NB4 (cell line): Measurements from ENCODE around the gene ANKRD11.

ENCODE experiments used
- MAX ChIP-seq: IDR thresholded peaks from 2 replicates; pipeline ENCODE4 v1.6.1; 2011; ENCODE audit warnings: low read depth, low read length
- MYC ChIP-seq: IDR thresholded peaks from 2 replicates; pipeline ENCODE4 v1.6.1; 2011; ENCODE audit warnings: low read depth, low read length
- POLR2A ChIP-seq: IDR thresholded peaks from 2 replicates; pipeline ENCODE4 v1.6.1; 2011; ENCODE audit warnings: mild to moderate bottlenecking; ENCODE audit not compliant: insufficient read length; ENCODE audit errors: extremely low read depth
- TF ChIP-seq, protein P1 (sequence below): IDR thresholded peaks from one replicate; pipeline ENCODE4 v1.5.1; 2012; ENCODE audit warnings: low read depth, low read length

DNA sequence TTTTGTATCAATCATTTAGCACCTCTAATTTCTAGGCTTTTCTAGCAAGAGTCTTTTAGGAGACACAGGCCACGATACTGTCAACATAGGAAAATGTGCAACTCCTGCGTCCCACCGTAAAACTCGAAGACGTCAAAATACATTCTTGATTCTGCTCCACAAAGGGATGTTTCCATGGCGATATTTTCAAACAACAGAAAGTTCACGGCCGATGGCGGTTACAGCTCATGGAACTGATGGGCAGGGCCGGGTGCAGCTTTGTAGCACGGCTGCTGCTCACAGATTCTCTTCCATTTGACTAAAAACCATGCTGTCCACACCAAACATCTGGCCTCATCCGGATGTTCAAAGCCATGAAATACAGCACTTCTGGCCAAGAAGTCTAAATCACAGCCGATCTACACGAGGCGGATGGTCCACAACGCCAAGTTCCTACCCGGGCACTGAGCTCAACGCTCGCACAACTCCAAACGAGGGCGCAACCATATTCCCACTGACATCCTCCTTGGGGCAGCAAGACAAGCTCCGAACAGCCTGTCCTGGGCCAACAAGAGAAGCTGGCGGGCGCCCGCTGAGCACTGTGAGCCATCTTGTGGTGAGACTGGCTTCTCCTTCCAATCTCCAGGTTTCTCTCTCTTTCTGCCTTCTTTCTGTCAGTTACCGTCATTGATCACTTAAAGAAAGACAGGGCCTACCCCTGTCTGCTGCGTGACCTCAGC lies 193.0 kb downstream of the ANKRD11 start:
- TF ChIP-seq, protein P1, sequence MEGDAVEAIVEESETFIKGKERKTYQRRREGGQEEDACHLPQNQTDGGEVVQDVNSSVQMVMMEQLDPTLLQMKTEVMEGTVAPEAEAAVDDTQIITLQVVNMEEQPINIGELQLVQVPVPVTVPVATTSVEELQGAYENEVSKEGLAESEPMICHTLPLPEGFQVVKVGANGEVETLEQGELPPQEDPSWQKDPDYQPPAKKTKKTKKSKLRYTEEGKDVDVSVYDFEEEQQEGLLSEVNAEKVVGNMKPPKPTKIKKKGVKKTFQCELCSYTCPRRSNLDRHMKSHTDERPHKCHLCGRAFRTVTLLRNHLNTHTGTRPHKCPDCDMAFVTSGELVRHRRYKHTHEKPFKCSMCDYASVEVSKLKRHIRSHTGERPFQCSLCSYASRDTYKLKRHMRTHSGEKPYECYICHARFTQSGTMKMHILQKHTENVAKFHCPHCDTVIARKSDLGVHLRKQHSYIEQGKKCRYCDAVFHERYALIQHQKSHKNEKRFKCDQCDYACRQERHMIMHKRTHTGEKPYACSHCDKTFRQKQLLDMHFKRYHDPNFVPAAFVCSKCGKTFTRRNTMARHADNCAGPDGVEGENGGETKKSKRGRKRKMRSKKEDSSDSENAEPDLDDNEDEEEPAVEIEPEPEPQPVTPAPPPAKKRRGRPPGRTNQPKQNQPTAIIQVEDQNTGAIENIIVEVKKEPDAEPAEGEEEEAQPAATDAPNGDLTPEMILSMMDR: no peak
- TF ChIP-seq POLR2A (no peak), MAX (no peak), MYC (no peak)
